ENCODE results near the gene WNT16.

The WNT16 gene

GRCh38 chr7:121327671-121328070, 1.1 kb upstream of the WNT16 start:
- TF ChIP-seq CTCF (IDR thresholded peaks at IDR 0.05; ENCODE audit: borderline replicate concordance, insufficient read depth, low read depth, low read length) = no peak
- H3K4me3 ChIP-seq (ENCODE audit: low read depth, low read length) = no peak overlapping the region

- H3K4me3 ChIP-seq (ENCODE audit: low read depth, low read length) = no peak overlapping the region
- TF ChIP-seq CTCF (IDR thresholded peaks at IDR 0.05; ENCODE audit: borderline replicate concordance, insufficient read depth, low read depth, low read length) = no peak; the same call in 1 of the 2 replicates
Measured at GRCh38 chr7:121329191-121330052, 622 bp downstream of the WNT16 start.

- no peak for TF ChIP-seq CTCF (IDR thresholded peaks at IDR 0.05; ENCODE audit: borderline replicate concordance, insufficient read depth, low read depth, low read length)
- H3K4me3 ChIP-seq (ENCODE audit: low read depth, low read length) = no peak overlapping the region
Measured at GRCh38 chr7:121330053-121330833, 1.4 kb downstream of the WNT16 start.

- TF ChIP-seq CTCF (IDR thresholded peaks at IDR 0.05; ENCODE audit: borderline replicate concordance, insufficient read depth, low read depth, low read length) = no peak
- H3K4me3 ChIP-seq (ENCODE audit: low read depth, low read length) = no peak overlapping the region
Measured at GRCh38 chr7:121331048-121331447, 2.2 kb downstream of the WNT16 start.

- H3K4me3 ChIP-seq (ENCODE audit: low read depth, low read length) = no peak overlapping the region
- TF ChIP-seq CTCF (IDR thresholded peaks at IDR 0.05; ENCODE audit: borderline replicate concordance, insufficient read depth, low read depth, low read length) = no peak
Measured at GRCh38 chr7:121331574-121331973, 2.8 kb downstream of the WNT16 start.

- no peak for TF ChIP-seq CTCF (IDR thresholded peaks at IDR 0.05; ENCODE audit: borderline replicate concordance, insufficient read depth, low read depth, low read length)
Measured at GRCh38 chr7:121334376-121334775, 5.6 kb downstream of the WNT16 start.

More at GRCh38 chr7:121334376-121334775, 5.6 kb downstream of the WNT16 start:
- no peak overlapping the region for H3K4me3 ChIP-seq (ENCODE audit: low read depth, low read length)

Data from GM12875 (cell line).